Astrocyte of the hippocampus (primary cell): ENCODE measurements around the gene MYO10.
A peak's percentile ranks its signal among the peaks of the same experiment; 100 is the strongest.
"Not testable (repeated sequence)": the region's sequence is repeated elsewhere in the genome, so short reads cannot be mapped to it uniquely, and the experiment has no call there.

Experiments
- DNase-seq: peaks from one replicate; pipeline ENCODE4 v3.0.0; 2011; ENCODE audit warnings: low read depth, low spot score

The MYO10 gene

DNA sequence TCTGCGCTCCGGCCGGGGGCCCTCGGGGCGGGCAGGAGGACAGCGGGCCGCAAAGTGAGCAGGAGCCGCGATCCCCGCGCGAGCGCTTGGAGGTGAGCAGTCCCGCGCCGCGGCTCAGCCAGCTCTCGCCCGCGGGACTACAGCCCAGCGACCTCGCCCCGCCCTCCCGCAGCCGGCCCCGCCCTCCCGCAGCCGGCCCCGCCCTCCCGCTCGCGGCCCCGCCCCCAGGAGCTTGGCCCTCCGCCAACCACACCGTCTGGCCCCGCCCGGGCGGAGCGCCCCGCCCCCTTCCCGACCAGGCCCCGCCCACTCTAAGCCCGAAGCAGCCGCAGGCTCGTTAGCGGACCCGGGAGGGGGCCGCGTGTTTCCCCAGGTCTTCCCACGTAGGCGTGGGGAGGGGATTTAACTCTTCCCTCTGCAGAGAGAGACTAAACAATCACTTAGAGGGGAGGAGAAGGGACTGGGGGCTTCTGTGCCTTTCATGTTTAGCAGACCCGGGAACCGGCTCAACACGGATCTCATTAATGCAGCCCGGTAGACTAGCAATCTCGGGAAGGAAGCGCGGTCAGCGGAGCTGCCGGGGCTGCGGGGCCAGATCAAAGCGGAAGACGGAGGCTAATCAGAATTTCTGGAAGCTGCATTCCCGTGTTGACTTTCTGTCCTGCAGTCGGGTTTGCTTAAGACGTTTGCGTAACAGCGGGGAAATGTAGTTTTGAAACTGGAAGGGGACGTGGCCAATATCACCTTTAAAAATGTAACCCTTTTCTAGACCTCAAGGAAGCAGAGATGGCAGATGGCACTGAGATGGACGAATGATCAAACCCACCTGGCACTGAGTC lies at the start of gene MYO10:
Gene MYO10 (minus strand): TSS at position 139 of the 839 bp plus-strand sequence. CDS start 480 bp downstream, outside the sequence.
- DNase-seq = peak; percentile 94

DNA sequence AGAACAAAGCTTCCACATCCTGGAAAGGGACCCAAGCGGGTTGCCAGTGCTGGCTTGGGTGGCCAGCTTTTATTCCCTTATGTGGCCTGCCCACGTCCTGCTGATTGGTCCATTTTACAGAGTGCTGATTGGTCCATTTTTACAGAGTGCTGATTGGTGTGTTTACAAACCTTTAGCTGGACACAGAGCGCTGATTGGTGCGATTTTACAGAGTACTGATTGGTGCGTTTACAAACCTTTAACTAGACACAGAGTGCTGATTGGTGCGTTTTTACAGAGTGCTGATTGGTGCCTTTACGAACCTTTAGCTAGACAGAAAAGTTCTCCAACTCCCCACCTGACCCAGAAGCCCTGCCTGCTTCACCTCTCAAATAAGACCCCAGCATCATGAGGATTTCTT lies 49.2 kb upstream of the MYO10 start:
- not testable (repeated sequence) for DNase-seq

DNA sequence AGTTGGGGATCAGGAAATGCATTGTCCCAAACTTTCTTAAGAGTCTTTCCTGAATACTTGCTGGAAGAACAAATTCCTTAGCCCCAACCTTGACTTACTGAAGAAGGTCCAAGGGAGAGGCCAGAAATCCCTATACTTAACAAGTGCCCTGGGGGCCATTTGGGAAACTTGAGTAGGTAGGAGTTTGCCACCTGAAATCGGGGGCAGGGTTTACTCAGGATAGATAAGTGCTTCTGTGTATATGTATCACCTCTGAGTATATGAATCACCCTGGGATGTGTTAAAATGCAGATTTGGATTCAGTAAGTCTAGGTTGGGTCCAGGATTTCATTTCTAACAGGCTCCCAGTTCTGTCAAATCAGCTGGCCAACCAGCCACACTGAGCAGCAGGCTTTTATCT lies 47.9 kb upstream of the MYO10 start:
- DNase-seq = no peak

DNA sequence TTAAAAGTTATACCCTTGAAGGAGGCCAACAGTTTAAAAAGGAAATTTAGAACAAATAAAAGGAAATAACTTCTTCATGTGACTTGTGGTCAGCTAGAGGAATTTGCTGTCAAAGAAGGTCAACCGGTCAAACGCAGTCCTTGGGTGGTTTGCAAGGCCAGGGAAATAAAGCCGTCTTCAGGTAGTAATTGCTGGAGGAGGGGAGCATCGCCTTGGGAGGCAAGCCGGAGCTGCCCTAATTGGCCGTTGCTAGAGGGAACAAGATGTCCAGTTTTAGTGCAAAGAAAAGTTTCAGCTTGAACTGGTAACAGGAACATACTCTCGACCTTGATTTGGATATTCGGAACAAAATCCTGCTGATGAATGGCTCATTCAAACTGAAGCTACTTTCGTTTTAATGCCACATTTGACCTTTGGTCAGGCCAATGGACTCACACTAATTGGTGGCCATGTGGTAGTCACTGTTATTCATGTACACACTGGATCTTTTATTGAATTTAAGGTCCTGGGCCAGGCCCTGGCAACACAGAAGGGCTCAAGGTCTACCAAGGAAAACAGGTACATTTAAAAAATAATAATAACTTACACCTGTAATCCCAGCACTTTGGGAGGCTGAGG lies 47.0 kb upstream of the MYO10 start:
- DNase-seq = peak; percentile 57

DNA sequence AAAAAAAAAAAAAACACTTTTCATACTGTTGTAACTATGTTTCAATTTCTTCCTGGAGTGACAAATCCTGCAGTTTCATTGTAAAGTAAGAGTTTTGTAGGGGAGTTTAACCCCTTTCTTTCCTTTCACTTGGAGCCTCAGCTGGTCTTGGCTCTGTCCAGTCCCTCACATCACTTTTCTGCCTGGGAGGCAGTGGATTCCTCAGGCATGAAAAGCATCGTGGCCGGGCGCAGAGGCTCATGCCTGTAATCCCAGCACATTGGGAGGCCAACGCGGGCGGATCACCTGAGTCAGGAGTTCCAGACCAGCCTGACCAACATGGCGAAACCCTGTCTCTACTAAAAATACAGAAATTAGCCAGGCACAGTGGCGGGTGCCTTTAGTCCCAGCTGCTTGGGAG lies 45.6 kb upstream of the MYO10 start:
- no peak for DNase-seq

DNA sequence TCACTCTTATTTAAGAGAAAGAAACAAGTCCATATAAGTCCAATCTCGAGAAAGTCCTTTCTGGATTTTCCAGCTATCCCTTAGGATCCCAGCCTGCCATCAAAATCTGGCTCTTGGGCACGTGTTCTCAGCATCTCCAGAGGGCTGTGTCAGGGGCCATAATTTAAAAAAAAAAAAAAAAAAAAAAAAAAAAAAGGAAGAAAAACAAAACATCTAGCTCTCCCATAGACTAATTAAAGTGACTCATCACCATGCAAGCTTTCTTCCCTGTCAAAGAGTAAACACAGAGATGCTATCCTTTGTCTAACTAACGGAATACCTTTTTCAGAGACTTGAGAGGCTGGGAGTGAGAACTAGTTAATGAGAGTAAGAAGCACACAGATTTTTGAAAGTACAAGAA lies 44.9 kb upstream of the MYO10 start:
- peak; percentile 14 for DNase-seq

DNA sequence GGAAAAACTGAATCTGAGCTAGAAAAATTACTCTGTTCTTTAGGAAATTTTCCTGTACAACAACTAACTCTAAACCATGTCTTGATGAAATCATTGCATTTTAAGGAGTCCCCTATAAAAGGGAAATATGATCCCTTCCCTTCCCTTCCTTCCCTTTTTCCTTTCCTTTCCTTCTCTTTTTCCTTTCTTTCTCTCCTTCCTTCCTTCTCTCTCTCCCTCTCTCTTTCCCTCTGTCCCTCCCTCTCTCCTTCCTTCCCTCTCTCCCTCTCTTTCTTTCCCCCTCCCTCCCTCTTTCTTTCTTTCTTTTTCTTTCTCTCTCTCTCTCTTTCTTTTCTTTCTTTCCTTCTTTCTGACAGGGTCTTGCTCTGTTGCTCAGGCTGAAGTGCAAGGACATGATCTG lies 42.2 kb upstream of the MYO10 start:
- DNase-seq = no peak

DNA sequence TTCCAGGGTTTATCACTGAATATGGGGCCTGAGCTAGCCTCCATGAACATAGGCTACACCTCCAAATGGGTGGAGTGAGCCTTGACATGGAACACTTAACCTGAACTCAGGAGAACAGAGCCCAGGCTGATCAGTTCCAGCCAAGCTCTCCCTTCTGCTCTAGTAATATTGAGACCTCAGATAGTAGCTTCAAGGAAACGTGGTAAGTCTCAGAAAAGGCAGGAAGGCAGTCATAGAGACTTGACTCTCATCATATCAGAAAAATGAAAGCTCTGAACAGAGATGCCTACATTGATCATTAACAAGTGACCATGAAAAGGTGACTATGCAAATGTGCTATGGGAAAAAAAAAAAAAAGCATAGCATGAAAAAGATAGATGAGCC lies 40.5 kb upstream of the MYO10 start:
- DNase-seq = no peak

DNA sequence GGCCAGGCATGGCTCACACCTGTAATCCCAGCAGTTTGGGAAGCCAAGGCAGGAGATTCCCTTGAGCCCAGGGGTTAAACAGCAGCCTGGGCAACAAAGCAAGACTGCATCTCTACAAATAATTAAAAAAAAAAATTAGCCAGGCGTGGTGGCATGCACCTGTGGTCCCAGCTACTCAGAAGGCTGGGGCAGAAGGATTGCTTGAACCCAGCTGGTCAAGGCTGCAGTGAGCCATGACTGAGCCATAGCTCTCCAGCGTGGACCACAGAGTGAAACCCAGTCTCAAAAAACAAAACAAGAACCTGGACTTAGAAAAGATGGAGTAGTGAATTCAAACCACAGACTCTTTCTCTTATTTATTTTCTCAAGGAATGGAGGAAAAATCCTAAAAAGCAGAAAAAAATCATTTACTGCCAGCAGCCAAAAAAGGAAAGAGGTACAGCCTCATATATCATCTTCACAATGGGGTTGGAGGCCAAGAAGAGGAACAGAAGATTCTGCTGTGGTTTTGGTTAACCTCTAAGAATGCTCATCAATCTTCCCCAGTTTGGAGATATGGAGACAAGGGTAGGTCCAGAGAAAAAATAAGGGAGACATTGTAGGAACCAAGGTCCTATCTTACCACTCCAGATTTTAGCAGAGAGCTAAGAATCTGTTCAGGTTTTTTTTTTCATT lies 40.0 kb upstream of the MYO10 start:
- DNase-seq = no peak

DNA sequence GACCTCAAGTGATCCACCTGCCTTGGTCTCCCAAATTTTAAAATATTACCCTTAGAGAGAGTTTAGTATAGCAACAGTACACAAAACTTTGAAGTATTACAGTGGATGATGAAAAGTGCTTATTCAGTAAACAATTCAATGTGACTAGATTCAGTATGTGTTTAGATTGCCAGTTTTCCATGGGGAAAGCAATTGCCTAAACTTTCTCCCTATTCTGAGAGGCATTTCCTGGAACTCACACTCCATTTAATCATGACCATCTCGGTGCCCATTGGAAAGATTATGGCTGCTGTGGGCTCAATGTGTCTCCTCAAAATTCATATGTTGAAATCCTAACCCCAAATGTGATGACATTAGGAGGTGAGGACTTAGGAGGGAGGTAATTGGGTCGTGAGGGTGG lies 38.9 kb upstream of the MYO10 start:
- no peak for DNase-seq

DNA sequence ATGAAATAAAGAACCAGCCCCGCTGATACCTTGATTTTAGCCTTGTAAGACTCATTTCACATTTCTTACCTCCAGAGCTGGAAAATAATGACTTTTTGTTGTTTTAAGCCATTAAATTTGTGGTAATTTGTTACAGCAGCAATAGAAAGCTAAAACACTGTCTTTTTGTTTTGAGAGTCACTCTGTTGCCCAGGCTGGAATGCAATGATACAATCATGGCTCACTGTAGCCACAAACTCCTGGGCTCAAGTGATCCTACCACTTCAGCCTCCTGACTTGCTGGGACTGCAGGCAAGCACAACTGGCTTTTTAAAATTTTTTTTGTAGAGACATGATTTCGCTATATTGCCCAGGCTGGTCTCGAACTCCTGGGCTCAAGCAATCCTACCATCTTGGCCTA lies 34.7 kb upstream of the MYO10 start:
- DNase-seq = peak; percentile 28

DNA sequence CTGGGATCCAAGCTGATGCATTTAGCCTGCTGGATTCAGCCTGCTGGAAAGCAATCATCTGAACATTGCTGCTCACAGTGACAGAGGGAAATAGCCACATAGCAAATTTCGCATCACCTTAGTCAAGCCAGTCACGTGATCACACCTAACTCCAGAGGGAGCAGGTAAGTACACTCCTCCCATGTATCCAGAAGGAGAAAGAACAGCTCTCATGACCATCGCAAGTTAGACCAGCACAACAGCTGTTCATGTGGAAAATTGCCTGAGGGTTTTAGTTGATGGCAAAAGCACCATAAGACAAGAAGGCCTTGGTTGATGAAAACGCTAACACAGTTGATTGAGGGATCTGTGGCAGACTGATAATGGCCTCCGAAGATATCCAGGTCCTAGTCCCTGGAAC lies 34.2 kb upstream of the MYO10 start:
- no peak for DNase-seq

DNA sequence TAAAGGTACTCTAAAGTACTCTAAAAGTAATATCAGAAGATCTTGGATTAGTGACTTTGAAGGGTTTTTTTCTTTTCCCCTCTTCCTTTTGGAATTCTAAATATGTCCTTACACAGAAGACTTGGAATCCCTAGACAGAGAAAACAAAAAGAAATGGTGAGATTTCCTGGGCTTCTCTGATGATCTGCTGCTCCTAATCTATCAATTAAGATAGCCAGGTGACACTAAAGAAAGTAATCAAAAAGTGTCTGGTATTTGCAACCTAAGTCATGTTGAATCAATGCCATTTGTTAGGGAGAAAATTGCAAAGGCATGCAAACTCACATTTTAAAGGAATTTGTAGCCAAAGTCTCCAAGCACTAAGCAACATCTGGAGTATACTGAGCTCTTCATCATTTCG lies 29.5 kb upstream of the MYO10 start:
- no peak for DNase-seq

DNA sequence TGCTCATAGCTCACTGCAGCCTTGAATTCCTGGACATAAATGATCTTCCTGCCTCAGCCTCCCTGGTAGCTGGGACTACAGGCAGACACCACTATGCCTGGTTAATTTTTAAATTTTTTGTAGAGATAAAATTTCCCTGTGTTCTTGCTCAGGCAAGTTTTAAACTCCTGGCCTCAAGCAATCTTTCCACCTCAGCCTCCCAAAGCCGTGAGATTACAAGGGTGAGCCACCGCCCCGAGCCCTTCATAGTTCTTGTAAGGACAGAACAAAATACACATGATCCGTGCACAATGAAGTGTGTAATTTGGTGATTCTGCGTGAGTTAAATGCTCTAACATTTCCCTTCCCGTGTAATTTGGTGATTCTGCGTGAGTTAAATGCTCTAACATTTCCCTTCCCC lies 27.7 kb upstream of the MYO10 start:
- DNase-seq = no peak

DNA sequence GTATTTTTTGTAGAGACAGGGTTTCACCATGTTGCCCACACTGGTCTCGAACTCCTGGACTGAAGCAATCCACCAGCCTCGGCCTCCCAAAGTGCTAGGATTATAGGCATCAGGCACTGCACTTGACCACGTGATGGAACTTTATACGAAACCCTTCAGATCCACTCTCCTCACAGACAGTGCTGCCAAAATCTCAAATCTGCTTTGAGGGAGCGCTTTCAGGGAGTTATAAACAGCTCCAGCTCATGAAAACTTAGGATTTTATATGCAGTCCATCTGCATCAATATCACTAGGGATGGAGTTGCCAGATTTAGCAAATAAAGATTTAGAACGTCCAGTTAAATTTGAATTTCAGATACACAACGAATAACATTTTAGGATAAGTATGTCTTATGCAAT lies 25.0 kb upstream of the MYO10 start:
- DNase-seq = no peak

DNA sequence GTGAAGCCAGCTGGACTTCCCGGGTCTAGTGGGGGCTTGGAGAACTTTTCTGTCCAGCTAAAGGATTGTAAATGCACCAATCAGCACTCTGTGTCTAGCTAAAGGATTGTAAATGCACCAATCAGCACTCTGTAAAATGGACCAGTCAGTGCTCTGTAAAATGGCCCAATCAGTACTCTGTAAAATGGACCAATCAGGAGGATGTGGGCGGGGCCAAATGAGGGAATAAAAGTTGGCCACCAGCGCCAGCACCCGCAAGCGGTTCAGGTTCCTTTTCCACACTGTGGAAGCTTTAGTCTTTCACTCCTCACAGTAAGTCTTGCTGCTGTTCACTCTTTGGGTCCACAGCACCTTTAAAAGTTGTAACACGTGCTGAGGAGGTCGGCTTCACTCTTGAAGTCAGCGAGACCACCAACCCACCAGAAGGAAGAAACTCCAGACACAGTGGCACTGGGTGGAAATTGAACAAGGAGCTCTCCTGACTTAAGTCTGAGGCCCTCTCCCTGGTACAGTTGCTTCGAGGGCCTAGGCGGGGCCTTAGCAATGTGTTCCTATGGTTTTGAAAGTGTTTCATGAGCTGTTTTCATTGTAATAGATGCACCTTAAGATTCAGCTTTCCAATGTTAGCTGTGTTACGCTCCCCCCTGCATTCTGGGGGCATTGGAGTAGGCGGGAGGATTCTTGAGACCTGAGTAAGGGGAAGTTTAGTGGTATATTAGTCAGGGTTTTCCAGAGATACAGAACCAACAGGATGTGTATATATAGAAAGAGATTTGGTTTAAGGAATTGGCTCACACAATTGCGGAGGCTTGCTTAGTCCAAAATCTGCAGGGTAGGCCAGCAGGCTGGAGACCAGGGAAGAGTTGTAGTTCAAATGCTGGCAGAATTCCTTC lies 21.5 kb upstream of the MYO10 start:
- DNase-seq = peak; percentile 82

DNA sequence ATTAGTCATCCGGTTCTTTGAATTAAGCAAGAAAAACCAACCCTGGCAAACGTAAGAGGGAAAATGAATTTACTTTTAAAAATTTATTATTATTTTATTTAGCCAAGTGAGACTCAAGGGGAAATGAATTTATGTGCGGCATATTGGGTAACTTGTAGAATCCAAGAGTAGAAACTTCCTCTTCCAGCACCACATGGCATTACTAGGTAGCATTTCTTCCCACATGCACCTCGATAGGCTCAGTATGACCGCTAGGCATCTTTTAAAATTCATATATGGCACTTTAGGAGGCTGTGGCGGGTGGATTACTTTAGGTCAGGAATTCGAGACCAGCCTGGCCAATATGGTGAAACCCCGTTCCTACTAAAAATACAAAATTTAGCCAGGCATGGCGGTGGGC lies 17.6 kb upstream of the MYO10 start:
- DNase-seq = no peak

DNA sequence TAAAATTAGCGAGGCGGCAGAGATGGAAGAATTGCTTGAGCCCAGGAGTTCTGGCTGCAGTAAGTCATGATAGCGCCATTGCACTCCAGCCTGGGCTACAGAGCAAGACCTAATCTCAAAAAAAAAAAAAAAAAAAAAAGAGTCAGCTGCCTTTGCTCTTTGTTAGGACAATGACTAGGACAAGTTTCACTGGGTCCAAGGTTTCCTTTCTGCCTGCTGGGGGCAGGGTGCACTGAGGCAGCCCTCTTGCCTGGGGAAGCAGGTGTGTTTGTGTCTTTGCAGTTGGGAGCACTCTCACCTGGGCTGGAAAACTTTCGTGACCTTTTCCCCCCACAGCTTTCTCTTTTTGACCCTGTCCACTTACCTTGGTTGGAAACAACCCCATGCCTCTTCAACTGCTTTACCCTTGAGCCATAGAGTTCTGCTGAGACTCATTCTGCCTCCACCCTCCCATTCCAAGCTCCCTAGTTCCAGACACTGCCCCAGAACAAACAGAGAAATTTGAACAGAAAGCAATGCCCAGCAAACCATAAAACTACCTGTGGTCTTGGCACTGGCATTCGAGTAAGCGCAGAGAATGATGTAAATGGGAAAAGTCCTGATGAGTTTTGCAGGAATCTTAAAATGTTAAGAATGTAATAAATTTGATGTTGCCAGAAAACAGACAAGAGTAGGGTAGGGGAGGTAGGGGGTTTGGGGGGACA lies 17.0 kb upstream of the MYO10 start:
- DNase-seq = peak; percentile 42

DNA sequence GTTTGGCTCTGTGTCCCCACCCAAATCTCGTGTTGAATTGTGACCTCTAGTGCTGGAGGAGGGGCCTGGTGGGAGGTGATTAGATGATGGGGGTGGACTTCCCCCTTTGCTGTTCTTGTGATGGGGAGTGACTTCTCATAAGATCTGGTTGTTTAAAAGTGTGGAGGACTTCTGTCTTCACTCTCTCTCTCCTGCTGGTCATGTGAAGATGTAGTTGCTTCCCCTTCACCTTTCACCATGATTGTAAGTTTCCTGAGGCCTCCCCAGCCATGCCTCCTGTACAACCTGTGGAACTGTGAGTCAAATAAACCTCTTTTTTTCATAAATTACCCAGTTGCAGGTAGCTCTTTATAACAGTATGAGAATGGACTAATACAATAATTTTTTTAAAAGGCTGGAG lies 10.6 kb upstream of the MYO10 start:
- no peak for DNase-seq

DNA sequence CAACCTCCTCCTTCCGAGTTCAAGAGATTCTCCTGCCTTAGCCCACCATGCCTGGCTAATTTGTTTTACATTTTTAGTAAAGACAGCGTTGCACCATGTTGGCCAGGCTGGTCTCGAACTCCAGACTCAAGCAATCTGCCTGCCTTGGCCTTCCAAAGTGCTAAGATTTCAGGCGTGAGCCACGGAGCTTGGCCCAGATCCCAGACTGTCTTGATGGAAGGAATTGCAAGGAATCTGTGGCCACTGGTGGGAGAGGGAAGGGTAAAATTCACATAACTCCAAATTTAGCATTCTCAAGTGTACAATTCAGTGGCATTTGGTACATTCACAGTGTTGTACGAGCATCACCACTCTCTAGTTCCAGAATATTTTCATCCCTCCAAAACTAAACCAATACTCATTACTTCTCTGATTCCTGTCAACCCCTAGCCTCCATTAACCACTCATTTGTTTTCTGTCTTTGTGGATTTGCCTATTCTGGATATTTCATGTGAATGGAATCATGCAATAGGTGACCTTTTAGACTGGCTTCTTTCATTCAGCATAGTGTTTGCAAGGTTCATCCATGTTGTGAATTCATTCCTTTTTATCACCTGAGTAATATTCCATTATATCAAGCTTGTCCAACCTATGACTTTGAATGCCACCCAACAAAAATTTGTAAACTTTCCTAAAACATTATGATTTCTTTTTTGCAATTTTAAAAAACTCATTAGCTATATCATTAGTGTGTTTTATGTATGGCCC lies 8.9 kb upstream of the MYO10 start:
- peak; percentile 31 for DNase-seq
